ENCODE results near the gene CADM4. TPM values are rescaled to one million over a fixed set of nuclear protein-coding genes. Genes with fewer than 3 reads are reported as not detected.
"Not testable (repeated sequence)": the region's sequence is repeated elsewhere in the genome, so short reads cannot be mapped to it uniquely, and the experiment has no call there.

Gene CADM4
- total RNA-seq, 1 donor from 2014 or later = 8.8 TPM

DNA sequence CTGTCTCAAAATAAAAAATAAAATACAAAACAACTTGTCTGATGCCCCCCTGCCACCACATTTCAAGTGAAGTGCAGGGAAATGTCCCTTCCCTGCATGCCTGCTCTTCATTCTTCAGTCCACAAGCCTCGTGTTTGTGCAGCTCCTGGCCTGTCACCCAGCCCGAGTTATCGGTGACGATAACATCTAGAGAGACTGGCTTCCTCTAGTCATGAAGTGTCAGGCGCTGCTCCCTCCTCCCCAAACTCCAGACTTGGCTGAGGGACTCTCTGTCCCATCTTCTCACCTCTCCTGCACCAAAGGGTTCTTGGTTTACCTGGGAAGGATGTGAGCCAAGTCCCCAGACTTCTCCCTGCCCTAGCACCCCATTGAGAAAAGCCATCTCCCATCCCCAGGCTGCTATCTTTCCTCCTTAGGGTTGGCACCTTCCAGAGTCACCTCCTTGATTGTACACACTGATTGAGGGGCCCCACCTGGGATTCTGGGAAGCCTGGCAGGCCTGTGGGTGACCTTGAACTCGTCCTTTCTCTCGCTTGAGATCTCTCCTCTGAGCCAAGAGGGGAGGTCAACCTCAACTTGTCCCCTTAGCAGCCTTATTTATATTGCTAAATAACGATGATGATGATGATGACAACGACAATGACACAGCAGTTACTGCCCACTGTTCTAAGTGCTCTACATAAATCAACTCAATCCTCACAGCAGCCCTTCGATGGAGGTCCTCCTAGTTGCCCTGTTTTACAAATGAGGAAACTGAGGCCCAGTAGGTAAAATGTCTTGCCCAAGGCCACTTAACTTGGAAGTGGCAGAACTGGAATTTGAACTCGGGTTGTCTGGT, 43.4 kb upstream of the CADM4 start:
- H3K4me3 Mint-ChIP-seq (ENCODE audit: unreplicated experiment) = no peak overlapping the region
- H3K27ac Mint-ChIP-seq (ENCODE audit: unreplicated experiment) = no peak overlapping the region
- no peaks in the 10 kb centered on the region for H3K9me3 Mint-ChIP-seq (ENCODE audit: unreplicated experiment)
- no peak for TF ChIP-seq CTCF (IDR thresholded peaks at IDR 0.05)
- no peak for DNase-seq (ENCODE audit: extremely low spot score, unreplicated experiment)
- H3K27me3 Mint-ChIP-seq (ENCODE audit: unreplicated experiment) = peaks cover 2% of the 10 kb centered on the region
- peaks cover 4% of the 10 kb centered on the region for H3K4me1 Mint-ChIP-seq (ENCODE audit: unreplicated experiment)
- no peaks in the 10 kb centered on the region for H3K36me3 Mint-ChIP-seq (ENCODE audit: unreplicated experiment)

DNA sequence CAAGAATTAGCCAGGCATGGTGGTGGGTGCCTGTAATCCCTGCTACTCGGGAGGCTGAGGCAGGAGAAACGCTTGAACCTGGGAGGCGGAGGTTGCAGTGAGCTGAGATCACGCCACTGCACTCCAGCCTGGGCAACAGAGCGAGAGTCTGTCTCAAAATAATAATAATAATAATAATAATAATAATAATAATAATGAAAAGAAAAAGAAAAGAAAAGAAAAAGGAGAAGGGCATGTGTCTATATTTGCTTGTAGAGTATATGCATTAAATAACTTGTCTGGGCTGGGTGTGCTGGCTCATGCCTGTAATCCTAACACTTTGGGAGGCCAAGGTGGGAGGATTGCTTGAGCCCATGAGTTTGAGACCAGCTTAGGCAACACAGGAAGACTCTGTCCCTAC, 42.6 kb upstream of the CADM4 start:
- not testable (repeated sequence) for H3K9me3 Mint-ChIP-seq (ENCODE audit: unreplicated experiment); H3K27ac Mint-ChIP-seq (ENCODE audit: unreplicated experiment); H3K4me1 Mint-ChIP-seq (ENCODE audit: unreplicated experiment); DNase-seq (ENCODE audit: extremely low spot score, unreplicated experiment); H3K36me3 Mint-ChIP-seq (ENCODE audit: unreplicated experiment); H3K27me3 Mint-ChIP-seq (ENCODE audit: unreplicated experiment); H3K4me3 Mint-ChIP-seq (ENCODE audit: unreplicated experiment)

DNA sequence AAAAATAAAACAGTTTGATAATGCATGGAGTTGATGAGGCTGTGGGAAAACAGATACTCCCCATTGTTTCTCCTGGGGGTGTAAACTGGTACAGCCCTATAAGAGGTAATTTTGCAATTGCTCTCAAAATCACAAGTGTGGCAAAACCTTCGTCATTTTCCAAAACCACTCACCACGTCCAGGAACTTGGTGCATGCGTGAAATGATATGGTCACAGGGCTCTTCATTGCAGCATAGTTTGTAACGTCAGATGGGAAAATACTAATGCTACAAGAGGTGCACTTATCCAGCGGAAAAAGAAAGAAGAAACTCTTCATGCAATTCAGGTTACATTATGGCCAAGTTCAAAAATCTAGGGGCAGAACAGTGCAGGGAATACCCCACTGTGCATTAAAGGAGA, 42.2 kb upstream of the CADM4 start:
- TF ChIP-seq CTCF (IDR thresholded peaks at IDR 0.05) = no peak
- Mint-ChIP-seq H3K4me3 (ENCODE audit: unreplicated experiment) (no peak overlapping the region), H3K36me3 (ENCODE audit: unreplicated experiment) (no peaks in the 10 kb centered on the region), H3K27me3 (ENCODE audit: unreplicated experiment) (peaks cover 2% of the 10 kb centered on the region), H3K9me3 (ENCODE audit: unreplicated experiment) (no peaks in the 10 kb centered on the region), H3K4me1 (ENCODE audit: unreplicated experiment) (no peaks in the 10 kb centered on the region), H3K27ac (ENCODE audit: unreplicated experiment) (no peak overlapping the region)
- DNase-seq (ENCODE audit: extremely low spot score, unreplicated experiment) = no peak

DNA sequence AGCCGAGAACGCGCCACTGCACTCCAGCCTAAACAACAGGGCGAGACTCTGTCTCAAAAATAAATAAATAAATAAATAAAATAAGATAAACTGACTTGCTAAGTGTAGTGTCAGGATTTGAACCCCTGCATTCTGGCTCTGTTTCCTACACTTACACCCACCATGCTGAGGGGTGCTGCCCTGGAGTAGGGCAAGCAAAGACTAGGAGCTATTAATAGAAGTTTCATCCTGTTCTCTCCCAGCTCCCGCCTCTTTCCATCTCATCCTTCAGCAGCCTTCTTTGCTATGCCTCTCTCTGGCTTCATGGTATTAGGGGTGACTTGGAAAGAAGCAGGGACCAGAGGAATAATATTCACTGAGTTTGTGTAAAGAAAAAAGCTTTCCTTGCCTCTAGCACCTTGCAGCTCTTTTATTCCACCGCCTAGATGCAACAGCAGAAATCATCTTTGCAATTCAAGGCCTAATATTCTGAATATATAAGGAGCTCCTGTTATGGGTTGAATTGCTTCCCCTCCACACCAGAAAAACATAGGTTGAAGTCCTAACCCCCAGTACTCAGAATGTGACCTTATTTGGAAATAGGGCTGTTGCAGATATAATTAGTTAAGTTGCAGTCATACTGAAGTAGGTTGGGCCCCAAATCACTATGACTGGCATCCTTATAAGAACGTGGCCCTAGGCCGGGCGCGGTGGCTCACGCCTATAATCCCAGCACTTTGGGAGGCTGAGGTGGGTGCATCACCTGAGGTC, 39.0 kb upstream of the CADM4 start:
- Mint-ChIP-seq H3K4me1 (ENCODE audit: unreplicated experiment) (peaks cover 8% of the 10 kb centered on the region), H3K36me3 (ENCODE audit: unreplicated experiment) (no peaks in the 10 kb centered on the region), H3K27ac (ENCODE audit: unreplicated experiment) (no peak overlapping the region), H3K27me3 (ENCODE audit: unreplicated experiment) (no peaks in the 10 kb centered on the region), H3K4me3 (ENCODE audit: unreplicated experiment) (no peak overlapping the region), H3K9me3 (ENCODE audit: unreplicated experiment) (no peaks in the 10 kb centered on the region)
- TF ChIP-seq CTCF (IDR thresholded peaks at IDR 0.05) = no peak
- no peak for DNase-seq (ENCODE audit: extremely low spot score, unreplicated experiment)

- Mint-ChIP-seq H3K27me3 (ENCODE audit: unreplicated experiment) (no peaks in the 10 kb centered on the region), H3K36me3 (ENCODE audit: unreplicated experiment) (no peaks in the 10 kb centered on the region), H3K4me3 (ENCODE audit: unreplicated experiment) (no peak overlapping the region), H3K4me1 (ENCODE audit: unreplicated experiment) (peaks cover 10% of the 10 kb centered on the region), H3K27ac (ENCODE audit: unreplicated experiment) (no peak overlapping the region), H3K9me3 (ENCODE audit: unreplicated experiment) (no peaks in the 10 kb centered on the region)
- DNase-seq (ENCODE audit: extremely low spot score, unreplicated experiment) = no peak
- TF ChIP-seq CTCF (IDR thresholded peaks at IDR 0.05) = no peak
These were observed 36.3 kb upstream of the CADM4 start for GRCh38 chr19:43675906-43676305.
